HG03095 (cell line): Measurements from ENCODE around the gene COASY.

Source experiments
- ATAC-seq: cut with Tn5 transposase; IDR thresholded peaks from one replicate; pipeline ENCODE4 v1.9.1; 2021; ENCODE audit warnings: moderate library complexity; ENCODE audit not compliant: unreplicated experiment

Gene COASY

GRCh38 chr17:42571435-42572225 is 9.7 kb downstream of the COASY start:
- ATAC-seq, result no peak

DNA sequence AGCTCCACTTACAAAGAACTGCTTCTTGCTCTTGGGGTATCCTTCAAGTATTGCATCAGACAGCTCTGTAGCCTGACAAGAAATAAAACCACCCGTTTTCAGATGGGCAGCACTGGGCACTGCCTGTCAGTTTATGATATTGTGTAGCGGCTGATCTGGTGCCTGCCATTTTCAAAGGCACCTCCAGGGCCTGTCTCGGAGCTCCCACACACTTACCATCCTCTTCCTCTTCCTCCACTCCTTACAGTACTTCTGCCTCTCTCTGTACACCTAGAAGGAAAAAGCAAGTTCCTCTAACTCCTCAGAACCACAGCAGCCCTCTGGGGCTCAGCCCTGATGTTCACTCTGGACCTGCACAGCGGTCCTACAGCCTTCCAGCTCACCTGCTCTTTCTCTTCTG is 11.1 kb downstream of the COASY start:
- no peak for ATAC-seq

- ATAC-seq, result no peak
These were observed 12.5 kb downstream of the COASY start for GRCh38 chr17:42574463-42574862.

DNA sequence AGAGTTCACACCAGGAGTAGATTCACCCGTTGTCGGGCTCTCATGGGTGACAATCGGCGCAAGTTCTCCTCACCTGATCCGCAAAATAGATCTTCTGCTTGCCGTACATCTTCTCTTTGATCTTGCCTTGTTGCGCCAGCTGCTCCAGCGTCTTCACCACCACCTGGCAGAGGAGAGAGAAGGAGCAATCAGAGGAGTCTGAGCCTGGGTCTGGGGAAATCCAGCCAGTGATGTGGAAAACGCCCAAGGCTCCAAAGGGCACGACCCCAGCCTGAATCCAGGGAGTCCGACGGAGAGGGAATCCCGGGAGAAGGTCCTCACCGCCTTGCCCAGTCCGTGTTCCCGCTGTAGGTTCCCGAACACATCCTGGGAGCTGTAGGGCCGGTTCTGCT is 15.2 kb downstream of the COASY start:
- no peak for ATAC-seq

DNA sequence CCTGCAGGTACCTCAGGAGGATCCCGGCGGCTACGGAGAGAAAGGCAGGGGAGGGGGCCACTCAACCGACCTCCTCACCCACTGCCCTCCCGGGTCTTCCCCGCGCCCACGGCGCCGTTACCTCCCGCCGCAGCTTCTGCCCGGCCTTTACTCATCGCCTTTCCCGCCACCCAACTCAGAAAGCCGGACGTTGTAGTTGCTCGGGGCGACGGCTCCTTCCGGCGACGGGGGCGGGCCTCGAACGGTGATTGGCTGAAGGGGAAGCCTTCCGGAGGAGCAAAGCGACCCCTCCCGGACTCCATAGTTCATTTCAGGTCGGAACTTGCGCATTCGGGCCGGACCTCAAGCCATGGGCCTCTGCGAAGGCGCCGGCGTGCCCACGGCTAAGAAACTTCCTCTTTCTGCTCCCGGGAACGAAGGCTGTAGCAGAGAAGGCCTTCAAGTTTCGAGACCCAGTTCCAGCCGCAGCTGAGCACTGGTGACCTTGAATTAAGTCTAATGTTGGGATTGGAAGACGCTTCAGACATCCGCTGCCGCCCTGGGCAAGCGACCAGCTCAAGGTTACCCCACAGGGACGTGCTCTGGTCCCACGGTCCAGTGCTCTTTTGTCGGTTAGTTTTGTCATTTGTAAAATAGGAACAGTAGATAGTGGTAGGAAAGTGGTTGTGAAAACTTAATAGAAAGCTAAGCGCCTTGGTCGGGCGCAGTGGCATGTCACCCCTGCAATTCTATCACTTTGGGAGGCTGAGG is 15.8 kb downstream of the COASY start, which contains the start of gene PSMC3IP:
PSMC3IP (minus strand) TSS at position 198 of the 750 bp plus-strand sequence; CDS start at position 155, 43 bp downstream.
- ATAC-seq, result peak; percentile 56

GRCh38 chr17:42578282-42578869 is 16.4 kb downstream of the COASY start:
- ATAC-seq, result peak; percentile 47

- no peak for ATAC-seq
These were observed 18.0 kb downstream of the COASY start for GRCh38 chr17:42579794-42580551.

GRCh38 chr17:42581744-42582270 is 19.9 kb downstream of the COASY start:
- no peak for ATAC-seq

- no peak for ATAC-seq
These were observed 22.9 kb downstream of the COASY start for GRCh38 chr17:42584880-42585279.

DNA sequence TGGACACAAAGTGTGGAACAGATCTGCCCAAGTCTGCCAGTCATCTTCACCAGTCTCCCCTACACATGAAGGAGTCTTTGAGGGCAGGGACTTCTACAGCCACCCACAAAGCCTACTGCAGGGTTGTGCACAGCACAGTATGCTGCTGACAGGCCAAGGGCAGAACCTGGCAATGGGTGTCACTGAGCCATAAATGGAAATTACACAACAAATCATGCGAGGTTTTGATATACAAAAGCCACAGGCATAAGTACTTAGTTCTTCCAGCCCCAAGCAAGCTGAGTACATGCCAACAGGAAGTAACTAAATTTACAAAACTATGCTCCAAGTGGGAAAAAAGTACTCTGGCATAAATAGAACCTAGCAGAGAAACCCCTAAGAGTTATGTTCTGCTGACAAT is 23.4 kb downstream of the COASY start:
- no peak for ATAC-seq

DNA sequence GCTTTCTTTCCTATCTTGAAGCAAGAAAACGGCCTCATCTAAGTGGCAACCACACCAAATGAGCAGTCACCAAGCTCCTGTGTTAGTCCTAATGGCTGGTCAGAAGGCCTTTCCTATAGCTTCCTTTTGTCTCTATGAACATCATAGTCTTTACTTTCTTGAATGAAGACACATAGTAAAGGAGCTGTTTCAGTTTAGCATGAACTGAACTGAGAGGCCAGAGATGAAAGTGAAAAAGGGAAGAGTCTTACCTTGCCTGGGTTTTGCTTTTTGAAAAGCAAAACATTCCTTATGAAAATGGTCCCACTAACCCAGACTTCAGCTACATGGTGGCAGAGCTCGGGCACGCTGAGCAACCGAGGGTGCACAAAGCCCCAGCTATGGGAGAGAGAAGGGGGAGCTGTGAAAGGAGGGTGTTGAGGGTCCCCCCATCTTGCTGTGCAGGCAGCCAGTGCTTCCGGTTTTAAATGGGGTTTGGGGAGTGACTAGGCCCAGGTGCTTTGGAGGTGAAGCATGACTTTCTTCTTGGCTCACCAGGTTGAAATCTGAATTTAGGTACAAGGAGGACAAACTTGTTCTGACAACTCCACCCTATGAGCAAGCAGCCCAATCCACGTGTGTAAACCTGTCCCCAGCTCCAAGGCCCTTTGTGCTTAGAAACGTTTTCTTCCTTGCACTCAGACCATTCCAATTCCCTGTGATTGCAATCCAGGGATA is 24.7 kb downstream of the COASY start:
- peak; percentile 70 for ATAC-seq

GRCh38 chr17:42590886-42591285 is 28.9 kb downstream of the COASY start:
- ATAC-seq, result no peak

- ATAC-seq, result no peak
These were observed 29.5 kb downstream of the COASY start for GRCh38 chr17:42591411-42591810.

DNA sequence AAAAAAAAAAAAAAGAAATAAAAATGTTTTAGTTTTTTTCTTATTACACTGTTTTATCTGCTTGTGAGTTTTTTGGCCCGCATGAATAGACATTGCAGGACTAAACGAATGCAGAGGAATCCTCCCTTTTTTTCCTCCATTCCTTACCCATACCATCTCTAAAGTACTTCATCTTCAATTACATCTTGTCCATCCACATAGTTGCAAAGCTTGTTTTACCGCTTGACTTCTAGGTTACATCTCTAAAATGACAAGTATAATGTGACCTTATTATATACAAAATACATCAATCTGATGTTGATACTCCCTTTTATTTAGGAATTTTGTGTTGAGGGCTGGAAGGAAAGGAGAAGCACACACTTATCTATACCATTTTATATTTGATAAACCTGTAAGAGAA is 34.4 kb downstream of the COASY start:
- ATAC-seq, result no peak

DNA sequence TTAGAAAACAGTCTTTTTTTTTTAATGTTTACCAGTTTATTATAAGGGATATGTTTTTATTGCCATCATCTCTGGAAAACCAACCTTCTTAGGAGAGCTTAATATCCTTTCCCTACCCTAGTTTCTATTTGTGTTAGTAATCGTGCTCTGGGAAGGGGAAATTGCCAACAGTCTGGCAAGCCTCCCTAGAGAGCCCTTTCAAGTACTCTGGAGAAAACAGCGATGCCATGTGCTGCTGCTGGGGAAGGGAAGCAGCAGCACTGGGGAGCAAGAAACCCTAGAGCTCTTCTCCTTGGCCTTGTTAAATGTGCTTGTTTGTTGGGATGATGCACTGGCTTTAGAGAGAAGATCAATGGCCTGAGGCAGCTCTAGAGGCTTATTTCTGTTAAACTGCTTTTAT is 37.0 kb downstream of the COASY start:
- no peak for ATAC-seq

DNA sequence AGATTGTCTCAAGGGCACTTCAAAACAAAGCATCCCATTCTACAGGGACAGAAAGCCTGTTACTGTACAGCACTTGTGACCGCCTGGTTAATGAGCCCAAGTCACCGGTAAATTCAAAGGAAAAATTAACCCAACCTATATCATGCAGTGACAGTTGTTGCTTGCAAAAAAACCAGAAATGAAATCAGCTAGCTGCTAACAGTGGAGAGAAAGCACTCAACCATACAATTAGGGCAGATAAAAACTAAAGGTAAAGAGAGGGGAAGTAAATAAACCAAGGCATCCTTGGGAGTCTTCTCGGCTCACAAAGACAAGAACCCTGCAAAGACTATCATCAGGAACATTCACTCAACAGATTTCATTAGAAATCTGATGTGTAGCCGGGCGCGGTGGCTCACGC is 41.4 kb downstream of the COASY start:
- ATAC-seq, result no peak

DNA sequence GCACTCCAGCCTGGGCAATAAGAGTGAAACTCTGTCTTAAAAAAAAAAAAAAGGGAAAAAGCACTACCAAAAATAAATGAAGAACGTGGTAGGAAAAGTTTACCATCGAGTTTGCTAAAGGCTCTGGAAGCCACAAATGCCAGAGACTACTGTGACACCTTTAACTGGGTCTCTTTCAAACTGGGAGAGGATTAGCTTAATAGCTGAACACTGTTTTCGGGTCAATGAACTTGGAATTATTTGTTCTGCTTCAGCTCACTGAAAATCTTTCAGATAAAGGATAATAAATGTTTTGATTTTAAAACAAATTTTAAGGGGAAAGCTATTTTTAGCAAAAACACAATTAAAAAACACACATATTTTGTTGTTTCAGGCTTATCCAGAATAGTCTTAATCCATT is 45.8 kb downstream of the COASY start:
- no peak for ATAC-seq

- peak; percentile 27 for ATAC-seq
These were observed 46.6 kb downstream of the COASY start for GRCh38 chr17:42608305-42609181.

DNA sequence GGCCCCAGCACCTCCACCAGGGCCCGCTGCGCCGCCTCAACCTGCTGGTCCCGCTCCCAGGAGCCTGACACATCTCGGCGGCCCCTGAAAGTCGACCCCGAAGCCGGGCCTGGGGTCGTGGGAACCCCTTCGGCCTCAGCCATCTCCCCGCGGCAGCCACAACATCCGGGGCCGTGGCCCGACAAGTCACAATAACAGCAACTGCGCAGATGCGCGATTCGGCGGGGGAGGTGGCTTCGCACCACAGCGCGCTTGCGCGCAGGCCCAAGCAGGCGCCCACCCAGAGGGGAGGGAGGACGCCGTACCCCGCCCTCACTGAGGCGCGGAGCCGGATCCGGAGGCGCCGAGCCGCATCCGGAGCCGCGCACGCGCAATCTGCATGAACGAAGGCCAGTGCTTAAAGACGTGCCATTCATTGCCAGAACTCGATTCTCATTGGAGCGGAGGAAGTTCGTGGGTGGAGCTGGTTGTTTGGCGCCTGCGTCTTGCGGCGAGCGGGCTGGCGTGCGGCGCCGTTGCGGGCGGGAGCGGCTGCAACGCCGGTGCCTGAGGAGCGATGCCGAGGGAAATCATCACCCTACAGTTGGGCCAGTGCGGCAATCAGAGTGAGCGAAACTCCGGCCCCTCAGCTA is 47.4 kb downstream of the COASY start, which contains the start of the genes RETREG3 and TUBG1:
RETREG3 (minus strand) TSS at position 193 of the 632 bp plus-strand sequence; CDS start at position 143, 50 bp downstream.
TUBG1 (plus strand) TSS at position 502 of the 632 bp plus-strand sequence; CDS start at position 557, 55 bp downstream.
- peak; percentile 66 for ATAC-seq
